MCF 10A (cell line): ENCODE results near the gene SLX4IP. TPM values are rescaled to one million over a fixed set of nuclear protein-coding genes. Genes with fewer than 3 reads are reported as not detected.
"Not testable (repeated sequence)": the region's sequence is repeated elsewhere in the genome, so short reads cannot be mapped to it uniquely, and the experiment has no call there.

ENCODE experiments used
- BruUV-seq: library from RNA; stranded (reverse); fragments of 400-500 nt; replicated peaks from 2 replicates; lab custom pipeline; 2021; lab: Mats Ljungman, UMichigan
- CTCF ChIA-PET: fragments of 300-600 bp; sonication (Branson Sonifier 250); formaldehyde crosslinking; extraction: SDS; loops from one replicate; lab custom pipeline; 2021; ENCODE audit warnings: antibody characterized with exemption, inconsistent platforms; lab: Yijun Ruan, JAX
- POLR2A ChIA-PET: fragments of 300-600, 350-650 bp; sonication (Branson Sonifier 250); formaldehyde crosslinking; extraction: SDS; loops from one replicate; lab custom pipeline; 2020; ENCODE audit warnings: antibody characterized with exemption, inconsistent platforms; lab: Yijun Ruan, JAX
- DNase-seq: peaks from one replicate; pipeline ENCODE4 v3.0.0-alpha.2; 2018; ENCODE audit not compliant: unreplicated experiment
- H3K27ac Mint-ChIP-seq: one replicate; pipeline ENCODE4 v1.8.0; 2022; ENCODE audit warnings: mild to moderate bottlenecking, low read depth, mixed read lengths; ENCODE audit not compliant: unreplicated experiment
- H3K27me3 Mint-ChIP-seq: one replicate; pipeline ENCODE4 v1.8.0; 2022; ENCODE audit warnings: mixed read lengths; ENCODE audit not compliant: insufficient read depth, unreplicated experiment
- H3K36me3 Mint-ChIP-seq: one replicate; pipeline ENCODE4 v1.8.0; 2022; ENCODE audit warnings: mild to moderate bottlenecking, moderate library complexity, mixed read lengths; ENCODE audit not compliant: insufficient read depth, unreplicated experiment
- H3K4me1 Mint-ChIP-seq: one replicate; pipeline ENCODE4 v1.8.0; 2022; ENCODE audit warnings: mixed read lengths; ENCODE audit not compliant: insufficient read depth, unreplicated experiment
- H3K4me3 Mint-ChIP-seq: one replicate; pipeline ENCODE4 v1.8.0; 2022; ENCODE audit warnings: mild to moderate bottlenecking, moderate library complexity, mixed read lengths; ENCODE audit not compliant: unreplicated experiment
- H3K9me3 Mint-ChIP-seq: one replicate; pipeline ENCODE4 v1.8.0; 2022; ENCODE audit warnings: mixed read lengths; ENCODE audit not compliant: unreplicated experiment
- intact Hi-C: fragments of 100-400 bp; cut with micrococcal nuclease; formaldehyde crosslinking; loops from 2 replicates; pipeline ENCODE4 v1.14.1; 2022
- total RNA-seq: library from RNA; stranded (reverse); gene quantifications from 2 replicates; pipeline ENCODE4 v1.2.3, GENCODE V29; 2022
- TF ChIP-seq, protein P1 (sequence below): fragments of 200-600 bp; IDR thresholded peaks from one replicate; pipeline ENCODE4 v1.8.0; 2022; ENCODE audit warnings: antibody characterized with exemption, mild to moderate bottlenecking; ENCODE audit not compliant: unreplicated experiment

Gene SLX4IP
- total RNA-seq, 1 experiment from 2014 or later: 11.2 TPM

DNA sequence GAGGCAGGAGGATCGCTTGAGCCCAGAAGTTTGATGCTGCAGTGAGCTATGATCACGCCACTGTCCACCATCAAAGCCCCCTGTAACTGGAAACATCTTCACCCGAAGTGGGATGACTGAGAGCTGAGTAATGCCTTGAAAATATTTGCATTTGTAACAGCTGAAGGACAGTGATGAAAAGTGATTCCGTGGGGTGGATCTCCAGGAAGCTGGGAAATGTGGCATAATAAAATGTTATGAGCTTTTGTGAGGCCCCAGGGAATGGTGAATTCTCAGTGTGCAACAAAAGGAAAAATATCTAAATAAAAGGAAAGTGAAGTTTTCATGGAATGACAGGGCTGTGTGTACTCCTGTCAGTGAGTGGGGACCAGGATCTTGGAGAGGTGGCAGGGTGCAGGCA is 146.7 kb downstream of the SLX4IP start:
- H3K27ac Mint-ChIP-seq: no peak overlapping the region
- no peaks in the 10 kb centered on the region for H3K27me3 Mint-ChIP-seq
- no peaks in the 10 kb centered on the region for H3K9me3 Mint-ChIP-seq
- peaks cover 7% of the 10 kb centered on the region for H3K36me3 Mint-ChIP-seq
- intact Hi-C loops: no loop called here
- H3K4me3 Mint-ChIP-seq: no peak overlapping the region
- peaks cover 32% of the 10 kb centered on the region for H3K4me1 Mint-ChIP-seq
- no peak for DNase-seq
- POLR2A ChIA-PET: interaction anchor here (0.6 to 2.9 kb wide), 11 partner anchors 8 to 549 kb away, joined by 3 to 13 read pairs (median 4); partner anchors contain the start of gene SLX4IP
- BruUV-seq: no TSS peak
- TF ChIP-seq, protein P1, sequence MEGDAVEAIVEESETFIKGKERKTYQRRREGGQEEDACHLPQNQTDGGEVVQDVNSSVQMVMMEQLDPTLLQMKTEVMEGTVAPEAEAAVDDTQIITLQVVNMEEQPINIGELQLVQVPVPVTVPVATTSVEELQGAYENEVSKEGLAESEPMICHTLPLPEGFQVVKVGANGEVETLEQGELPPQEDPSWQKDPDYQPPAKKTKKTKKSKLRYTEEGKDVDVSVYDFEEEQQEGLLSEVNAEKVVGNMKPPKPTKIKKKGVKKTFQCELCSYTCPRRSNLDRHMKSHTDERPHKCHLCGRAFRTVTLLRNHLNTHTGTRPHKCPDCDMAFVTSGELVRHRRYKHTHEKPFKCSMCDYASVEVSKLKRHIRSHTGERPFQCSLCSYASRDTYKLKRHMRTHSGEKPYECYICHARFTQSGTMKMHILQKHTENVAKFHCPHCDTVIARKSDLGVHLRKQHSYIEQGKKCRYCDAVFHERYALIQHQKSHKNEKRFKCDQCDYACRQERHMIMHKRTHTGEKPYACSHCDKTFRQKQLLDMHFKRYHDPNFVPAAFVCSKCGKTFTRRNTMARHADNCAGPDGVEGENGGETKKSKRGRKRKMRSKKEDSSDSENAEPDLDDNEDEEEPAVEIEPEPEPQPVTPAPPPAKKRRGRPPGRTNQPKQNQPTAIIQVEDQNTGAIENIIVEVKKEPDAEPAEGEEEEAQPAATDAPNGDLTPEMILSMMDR: no peak
- CTCF ChIA-PET: interaction anchor here (0.6 to 1.9 kb wide), 10 partner anchors 9 to 959 kb away, joined by 3 to 7 read pairs (median 4); no protein-coding TSS in a partner anchor

DNA sequence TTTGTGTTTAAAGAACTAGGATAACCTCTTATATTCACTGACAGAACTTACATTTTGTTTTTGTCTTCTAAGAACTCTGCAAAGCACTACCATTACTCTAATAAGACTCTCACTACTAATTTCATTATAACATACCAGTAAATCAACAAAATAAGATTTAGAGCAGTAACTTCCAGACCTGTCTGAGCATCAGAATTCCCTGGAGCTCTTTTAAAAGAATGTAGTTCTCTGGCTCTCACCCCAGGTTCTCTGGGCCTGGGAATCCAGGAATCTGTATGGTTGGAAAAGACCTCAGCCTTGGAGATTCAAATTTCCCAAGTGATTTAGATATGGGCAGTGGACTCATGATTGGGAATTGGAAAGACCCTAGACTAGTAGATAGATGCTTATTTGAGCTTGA is 149.3 kb downstream of the SLX4IP start:
- Mint-ChIP-seq H3K36me3 (peaks cover 7% of the 10 kb centered on the region), H3K4me3 (no peak overlapping the region), H3K27ac (no peak overlapping the region), H3K27me3 (no peaks in the 10 kb centered on the region), H3K4me1 (peaks cover 19% of the 10 kb centered on the region), H3K9me3 (no peaks in the 10 kb centered on the region)
- no TSS peak for BruUV-seq
- TF ChIP-seq, protein P1: no peak
- intact Hi-C loops: no loop called here
- CTCF ChIA-PET: interaction anchor here (0.5 to 1.0 kb wide), 8 partner anchors 9 to 773 kb away, joined by 3 to 4 read pairs (median 3); no protein-coding TSS in a partner anchor
- POLR2A ChIA-PET: interaction anchor here (0.7 to 4.3 kb wide), 4 partner anchors 9 to 932 kb away, joined by 3 to 19 read pairs (median 6); no protein-coding TSS in a partner anchor
- DNase-seq: no peak

DNA sequence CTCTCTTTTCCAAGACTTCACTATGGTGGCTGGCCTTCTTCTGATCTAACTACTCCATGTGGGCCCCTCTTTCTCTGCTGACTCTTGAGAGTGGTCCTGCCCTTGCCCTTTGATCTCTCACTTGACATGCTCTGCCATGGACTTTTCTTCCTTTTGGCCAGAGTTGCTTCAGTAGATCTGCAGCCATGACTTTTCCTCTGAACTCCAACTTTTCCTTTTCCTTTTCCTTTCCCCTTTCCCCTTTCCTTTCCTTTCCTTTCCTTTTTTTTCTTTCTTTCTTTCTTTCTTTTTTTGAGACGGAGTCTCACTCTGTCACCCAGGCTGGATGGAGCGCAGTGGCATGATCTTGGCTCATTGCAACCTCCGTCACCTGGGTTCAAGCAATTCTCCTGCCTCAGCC is 150.2 kb downstream of the SLX4IP start:
- H3K27ac Mint-ChIP-seq: no peak overlapping the region
- CTCF ChIA-PET: interaction anchor here (0.9 to 1.2 kb wide), 3 partner anchors 10 to 86 kb away, joined by 3 to 6 read pairs (median 3); no protein-coding TSS in a partner anchor

DNA sequence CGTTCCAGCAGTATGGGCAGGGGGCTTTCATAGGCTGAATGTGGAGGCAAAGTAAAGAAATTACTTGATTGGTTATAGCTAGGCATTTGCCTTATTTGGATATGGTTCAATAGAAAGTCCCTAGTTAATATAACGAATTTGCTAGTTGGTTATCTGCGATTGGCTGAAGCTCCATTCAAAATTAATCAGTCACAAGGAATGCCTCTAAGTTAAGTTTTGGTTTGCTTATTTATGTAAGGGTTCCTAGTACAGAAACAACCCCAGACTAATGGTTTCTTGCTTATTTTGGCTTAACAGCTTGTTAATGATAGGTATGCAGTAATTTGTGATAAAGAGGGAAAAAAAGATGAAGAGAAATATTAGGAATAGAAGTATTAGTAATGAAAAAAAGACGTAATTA is 151.2 kb downstream of the SLX4IP start:
- intact Hi-C loops: no loop called here
- H3K4me3 Mint-ChIP-seq: no peak overlapping the region
- TF ChIP-seq, protein P1: no peak
- no peaks in the 10 kb centered on the region for H3K27me3 Mint-ChIP-seq
- H3K27ac Mint-ChIP-seq: no peak overlapping the region
- peaks cover 19% of the 10 kb centered on the region for H3K4me1 Mint-ChIP-seq
- CTCF ChIA-PET: interaction anchor here (0.6 to 1.2 kb wide), 6 partner anchors 11 to 957 kb away, joined by 3 to 6 read pairs (median 4); no protein-coding TSS in a partner anchor
- H3K9me3 Mint-ChIP-seq: no peaks in the 10 kb centered on the region
- POLR2A ChIA-PET: interaction anchor here (0.7 to 4.3 kb wide), 6 partner anchors 9 to 88 kb away, joined by 3 to 19 read pairs (median 3); partner anchors contain the start of gene JAG1
- H3K36me3 Mint-ChIP-seq: peaks cover 7% of the 10 kb centered on the region
- no TSS peak for BruUV-seq
- DNase-seq: no peak

More for the DNA sequence above, 150.2 kb downstream of the SLX4IP start:
- H3K9me3 Mint-ChIP-seq: no peaks in the 10 kb centered on the region
- no peaks in the 10 kb centered on the region for H3K27me3 Mint-ChIP-seq
- TF ChIP-seq, protein P1: no peak
- POLR2A ChIA-PET: interaction anchor here (0.6 to 4.3 kb wide), 4 partner anchors 10 to 89 kb away, joined by 3 to 19 read pairs (median 6); partner anchors contain the start of gene JAG1
- H3K4me1 Mint-ChIP-seq: peaks cover 14% of the 10 kb centered on the region
- intact Hi-C loops: no loop called here
- peaks cover 7% of the 10 kb centered on the region for H3K36me3 Mint-ChIP-seq
- no peak overlapping the region for H3K4me3 Mint-ChIP-seq
- no TSS peak for BruUV-seq
- no peak for DNase-seq

DNA sequence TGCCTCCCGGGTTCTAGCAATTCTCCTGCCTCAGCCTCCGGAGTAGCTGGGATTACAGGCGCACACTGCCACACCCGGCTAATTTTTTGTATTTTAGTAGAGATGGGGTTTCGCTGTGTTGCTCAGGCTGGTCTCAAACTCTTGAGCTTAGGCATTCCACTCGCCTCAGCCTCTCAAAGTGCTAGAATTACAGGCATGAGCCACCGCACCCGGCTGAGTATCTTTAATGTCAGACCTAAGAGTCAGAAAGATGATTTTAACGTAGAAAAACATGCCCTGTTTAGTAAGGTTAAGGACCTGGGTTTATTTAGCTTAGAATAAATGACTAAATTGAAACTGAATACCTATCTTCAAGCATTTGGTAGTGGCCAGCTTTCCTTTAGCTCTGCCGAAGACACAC is 155.3 kb downstream of the SLX4IP start:
- H3K36me3 Mint-ChIP-seq: peaks cover 11% of the 10 kb centered on the region
- intact Hi-C loops: loop anchor here (5.0 kb wide), 1 partner anchor 33 kb away; no protein-coding TSS in a partner anchor
- not testable (repeated sequence) for H3K27me3 Mint-ChIP-seq, BruUV-seq, H3K9me3 Mint-ChIP-seq
- peak; percentile 36 for DNase-seq
- POLR2A ChIA-PET: interaction anchor here (0.6 to 4.0 kb wide), 18 partner anchors 9 to 155 kb away, joined by 3 to 16 read pairs (median 5); partner anchors contain the start of gene SLX4IP
- peak overlapping the region; percentile 96 for H3K27ac Mint-ChIP-seq
- H3K4me1 Mint-ChIP-seq: peaks cover 37% of the 10 kb centered on the region
- CTCF ChIA-PET: interaction anchor here (0.6 to 1.2 kb wide), 12 partner anchors 10 to 954 kb away, joined by 3 to 6 read pairs (median 3); no protein-coding TSS in a partner anchor
- peak overlapping the region; percentile 24 for H3K4me3 Mint-ChIP-seq
